NCI-H69 (cell line): ENCODE measurements around the gene COL26A1.
"Not testable (repeated sequence)": the region's sequence is repeated elsewhere in the genome, so short reads cannot be mapped to it uniquely, and the experiment has no call there.

Experiments used
- DNase-seq: peaks from one replicate; lab custom pipeline; 2025; lab: John Stamatoyannopoulos, UW

Gene COL26A1

DNA sequence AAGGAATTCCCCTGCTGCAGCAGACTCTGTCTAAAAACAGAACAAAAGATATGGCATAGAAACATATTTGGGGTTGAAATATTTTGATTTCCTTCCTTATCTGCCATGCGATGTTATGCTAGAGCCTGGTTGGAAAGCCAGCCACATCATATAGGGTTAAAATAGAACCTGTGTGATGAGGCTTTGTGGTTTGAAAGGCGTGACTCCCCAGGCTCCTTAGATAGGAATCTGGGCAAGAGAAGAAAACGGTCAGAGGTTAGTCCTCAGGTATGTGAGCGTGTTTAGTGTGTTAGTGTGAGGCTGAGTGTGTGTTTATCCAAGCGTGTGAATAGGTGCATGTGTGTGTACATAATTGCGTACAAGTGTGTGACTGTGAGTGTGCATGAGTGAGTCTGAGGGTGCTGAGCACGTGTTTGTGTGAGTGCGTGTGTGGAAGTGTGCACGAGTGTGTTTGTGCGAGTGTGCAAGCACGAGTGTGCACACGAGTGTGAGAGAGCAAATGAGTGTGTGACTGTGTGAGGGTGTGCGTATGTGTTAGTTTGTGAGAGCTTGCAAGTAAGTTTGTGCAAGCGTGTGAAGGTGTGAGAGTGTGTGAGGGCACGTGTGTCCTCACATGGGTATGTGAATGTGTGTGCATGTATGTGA lies 79.9 kb downstream of the COL26A1 start:
- no peak for DNase-seq

DNA sequence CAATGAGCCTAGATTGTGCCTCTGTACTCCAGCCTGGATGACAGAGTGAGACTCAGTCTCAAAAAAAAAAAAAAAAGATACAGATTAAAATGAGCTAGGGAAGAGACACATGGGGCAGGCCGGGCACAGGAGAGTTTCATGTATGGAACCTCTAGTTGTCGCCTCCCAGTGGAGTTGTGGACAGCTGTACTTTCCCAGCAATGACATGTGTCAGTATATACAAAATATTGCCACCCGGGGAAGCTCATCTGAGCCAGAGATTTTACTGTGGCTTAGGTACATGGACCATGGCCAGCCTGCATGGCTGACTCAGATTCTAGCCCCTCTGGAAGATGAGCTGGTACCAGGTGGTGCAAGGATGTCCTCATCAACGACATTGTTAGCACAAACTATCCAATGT lies 87.4 kb downstream of the COL26A1 start:
- DNase-seq, result no peak

- DNase-seq, result no peak
These were observed 90.9 kb downstream of the COL26A1 start for GRCh38 chr7:101453617-101454016.

DNA sequence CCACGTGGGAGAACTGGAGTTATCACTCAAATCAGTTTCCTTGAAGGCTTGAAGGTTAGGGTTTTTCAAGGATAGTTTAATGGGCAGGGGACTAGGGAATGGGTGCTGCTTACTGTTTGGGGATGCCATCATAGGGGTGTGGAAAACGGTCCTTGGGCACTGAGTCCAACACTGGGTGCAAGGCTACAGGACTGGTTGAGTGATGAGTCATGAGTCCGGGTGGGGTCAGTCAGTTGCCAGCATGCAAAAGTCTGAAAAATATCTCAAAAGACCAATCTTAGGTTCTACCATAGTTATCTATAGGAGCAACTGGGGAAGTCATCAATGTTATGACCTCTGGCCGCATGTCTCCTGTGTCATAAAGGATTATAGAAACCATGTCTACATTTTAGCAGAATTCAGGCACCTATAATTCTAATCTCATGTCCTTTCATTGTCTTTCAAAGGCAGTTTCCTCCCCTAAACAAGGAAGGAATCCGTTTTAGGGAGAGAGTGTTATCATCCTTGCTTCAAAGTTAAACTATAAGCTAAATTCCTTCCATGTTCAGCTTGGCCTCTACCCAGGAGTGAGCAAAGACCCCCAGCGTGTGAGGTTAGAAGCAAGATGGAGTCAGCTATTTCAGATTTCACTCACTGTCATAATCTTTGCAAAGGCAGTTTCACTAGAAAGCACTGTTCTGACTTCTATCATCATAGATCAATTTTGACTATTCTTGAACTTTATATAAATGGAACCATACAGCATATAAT lies 94.5 kb downstream of the COL26A1 start:
- DNase-seq, result no peak

GRCh38 chr7:101465131-101465530 lies 102.5 kb downstream of the COL26A1 start:
- DNase-seq, result no peak

- no peak for DNase-seq
These were observed 103.0 kb downstream of the COL26A1 start for GRCh38 chr7:101465576-101466196.

DNA sequence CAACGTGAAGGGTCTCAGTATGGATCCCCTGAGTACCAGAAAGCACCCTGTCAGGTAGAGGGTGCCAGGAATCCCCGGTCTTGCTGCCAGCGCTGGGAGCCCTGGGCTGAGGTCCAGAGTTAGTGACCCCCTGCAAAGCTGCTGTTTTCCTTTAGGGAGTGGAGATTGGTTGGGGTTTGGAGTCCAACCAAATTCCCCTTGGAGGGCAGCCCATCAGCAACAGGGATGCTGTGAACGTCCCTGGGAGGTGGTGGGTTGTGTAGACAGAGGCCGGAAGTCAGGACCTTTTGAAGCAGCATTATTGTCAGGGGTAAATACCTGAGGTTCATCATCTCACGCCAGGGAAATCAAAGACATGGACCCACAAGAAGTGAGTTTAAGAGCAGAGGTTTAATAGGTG lies 104.2 kb downstream of the COL26A1 start:
- no peak for DNase-seq

DNA sequence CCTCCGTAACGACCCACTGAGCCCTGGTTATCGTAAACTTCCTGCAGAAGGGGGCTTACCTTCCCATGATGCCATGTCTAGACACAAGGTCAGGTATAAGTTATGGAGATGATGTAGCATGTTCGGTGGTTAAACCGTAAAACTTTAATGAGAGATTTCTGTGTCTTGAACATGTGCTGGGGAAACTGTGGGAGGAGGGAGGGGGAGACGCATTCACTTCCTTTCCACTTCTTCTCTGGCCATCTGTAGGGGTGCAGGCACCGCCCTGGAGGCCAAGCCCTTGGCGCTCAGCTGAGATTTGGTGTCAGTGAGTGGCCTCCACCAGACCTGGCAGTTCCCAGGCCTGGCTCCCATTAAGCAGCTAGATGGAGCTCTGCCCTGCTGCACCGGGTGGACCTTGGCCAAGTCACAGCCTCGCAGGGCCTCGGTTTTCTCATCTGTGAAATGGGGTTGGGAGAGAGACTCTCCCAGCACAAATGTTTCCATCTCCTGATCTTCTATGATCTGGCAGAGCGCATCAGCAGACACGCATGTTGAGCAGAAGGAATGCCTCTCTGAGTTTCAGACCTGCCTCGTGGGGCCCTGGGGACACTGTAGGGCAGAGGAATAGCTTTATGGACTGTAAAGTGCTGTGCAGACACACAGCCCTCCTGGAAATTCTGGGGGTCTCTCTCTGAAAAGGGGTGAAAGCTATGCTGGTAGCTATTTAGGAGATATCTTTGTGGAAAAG lies 106.0 kb downstream of the COL26A1 start:
- DNase-seq, result no peak

DNA sequence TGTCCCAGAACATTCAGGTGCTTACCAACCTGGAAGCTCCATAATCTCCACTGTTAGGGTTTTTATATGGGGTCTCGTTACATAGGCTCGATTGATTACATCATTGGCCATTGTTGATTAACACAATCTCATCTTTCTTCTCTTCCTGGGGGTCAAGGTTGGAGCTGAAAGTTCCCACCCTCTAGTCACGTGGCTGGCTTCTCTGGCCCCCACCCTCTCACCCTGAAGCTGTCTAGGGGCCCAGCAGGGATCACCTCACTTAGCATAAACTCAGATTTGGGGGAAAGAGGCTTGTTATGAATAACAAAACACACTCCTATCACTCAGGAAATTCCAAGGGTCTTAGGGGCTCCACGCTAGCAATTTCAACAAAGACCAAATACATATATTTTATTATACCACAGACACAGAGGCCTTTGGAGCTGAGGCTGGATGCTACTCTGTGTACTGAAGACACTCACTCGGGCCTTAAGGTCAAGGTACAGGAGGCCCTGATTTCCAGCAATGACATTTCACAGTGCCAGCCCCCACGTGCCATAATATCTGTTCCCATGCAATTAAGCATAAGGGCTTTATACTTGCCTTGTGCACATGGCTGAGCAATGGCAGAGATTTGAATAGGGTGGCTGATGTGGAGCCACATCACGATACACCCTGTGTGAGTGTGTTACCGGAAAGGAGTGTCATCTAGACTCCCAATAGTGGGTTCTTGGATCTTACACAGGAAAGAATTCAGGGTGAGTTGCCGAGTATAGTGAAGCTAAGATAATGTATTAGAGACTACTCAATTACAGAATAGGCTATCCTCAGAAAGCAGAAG lies 108.2 kb downstream of the COL26A1 start:
- DNase-seq, result no peak

GRCh38 chr7:101474178-101474577 lies 111.5 kb downstream of the COL26A1 start:
- DNase-seq, result no peak

GRCh38 chr7:101475691-101476090 lies 113.0 kb downstream of the COL26A1 start:
- DNase-seq, result not testable (repeated sequence)

DNA sequence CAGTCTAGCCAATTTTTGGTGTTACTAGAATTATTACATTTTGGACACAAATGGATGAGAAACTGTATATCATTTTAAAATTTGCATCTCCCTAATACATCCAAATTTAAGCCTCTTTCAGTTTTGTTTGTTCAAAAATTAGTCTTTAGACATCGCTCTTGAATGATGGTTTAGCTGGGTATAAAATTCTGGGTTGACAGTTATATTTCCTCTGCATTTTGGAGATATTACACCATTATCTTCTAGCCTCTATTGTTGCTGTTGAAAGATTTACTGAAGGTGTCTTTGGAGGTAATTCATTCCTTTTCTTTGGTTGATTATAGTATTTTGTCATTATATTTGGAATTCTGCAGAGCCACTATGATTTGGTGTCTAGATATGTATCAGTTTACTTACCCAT lies 116.5 kb downstream of the COL26A1 start:
- no peak for DNase-seq

GRCh38 chr7:101486056-101486432 lies 123.4 kb downstream of the COL26A1 start:
- DNase-seq, result not testable (repeated sequence)

DNA sequence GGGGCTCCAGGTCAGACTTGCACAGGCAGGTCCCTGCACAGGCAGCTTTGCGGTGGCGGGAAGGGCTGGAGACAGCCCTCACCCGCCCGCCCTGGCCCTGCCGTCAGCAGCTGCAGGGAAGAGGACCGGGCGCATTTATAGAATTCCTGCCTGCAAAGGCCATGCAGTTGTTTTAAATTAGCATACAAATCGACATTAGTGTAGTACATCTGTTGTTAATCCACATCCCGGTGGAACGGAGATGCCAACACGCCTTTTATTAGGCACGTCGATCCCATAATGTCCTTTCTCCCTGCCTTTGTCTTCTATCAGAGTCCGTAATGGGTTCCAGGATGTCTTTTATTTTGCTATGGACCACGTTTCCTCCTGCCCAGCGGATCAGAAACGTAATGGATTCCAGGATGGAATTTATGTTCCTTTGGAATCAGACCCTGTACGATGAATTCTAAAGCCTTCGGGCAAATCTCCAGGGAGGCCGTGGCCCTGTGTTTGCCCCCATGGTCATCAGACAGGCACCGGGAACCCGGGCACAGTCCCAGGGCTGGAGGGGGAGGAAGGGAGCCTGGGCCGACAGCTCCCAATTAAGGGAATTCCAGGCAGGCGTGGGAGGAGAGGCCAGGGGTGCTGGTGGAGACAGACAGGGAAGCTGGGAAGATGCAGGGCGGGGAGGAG lies 123.9 kb downstream of the COL26A1 start:
- DNase-seq, result no peak

DNA sequence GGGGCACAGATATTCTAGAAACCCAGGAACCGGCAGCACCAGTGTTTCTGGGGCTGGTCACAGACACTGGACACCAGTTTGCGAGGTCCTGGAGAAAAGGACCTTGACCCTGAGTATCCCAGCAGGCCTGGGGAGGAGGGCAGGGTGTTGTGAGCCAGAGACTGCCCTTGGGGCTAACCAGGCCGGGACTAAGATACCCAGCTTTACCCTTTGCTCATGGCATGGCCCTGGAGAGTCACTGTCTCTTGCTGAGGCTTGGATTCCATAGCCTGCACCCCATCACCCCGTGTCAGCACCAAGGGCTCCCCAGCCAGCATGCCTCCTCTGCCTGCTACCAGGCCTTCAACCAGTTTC lies 124.4 kb downstream of the COL26A1 start:
- no peak for DNase-seq

DNA sequence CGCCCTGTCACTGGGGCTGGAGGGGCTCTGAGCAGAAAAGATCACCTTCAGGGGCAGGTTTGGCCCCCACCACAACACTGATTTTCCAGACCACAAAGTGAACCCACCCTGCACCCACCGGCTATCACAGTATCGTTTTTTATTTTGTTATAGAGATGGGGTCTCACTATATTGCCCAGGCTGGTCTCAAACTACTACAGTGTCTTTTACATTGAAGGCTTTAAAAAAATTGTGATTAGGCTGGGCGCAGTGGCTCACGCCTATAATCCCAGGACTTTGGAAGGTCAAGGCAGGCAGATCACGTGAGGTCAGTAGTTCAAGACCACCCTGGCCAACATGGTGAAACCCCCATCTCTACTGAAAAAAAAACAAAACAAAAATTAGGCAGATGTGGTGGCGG lies 125.1 kb downstream of the COL26A1 start:
- no peak for DNase-seq

- peak; percentile 34 for DNase-seq
These were observed 126.3 kb downstream of the COL26A1 start for GRCh38 chr7:101488826-101489572.

DNA sequence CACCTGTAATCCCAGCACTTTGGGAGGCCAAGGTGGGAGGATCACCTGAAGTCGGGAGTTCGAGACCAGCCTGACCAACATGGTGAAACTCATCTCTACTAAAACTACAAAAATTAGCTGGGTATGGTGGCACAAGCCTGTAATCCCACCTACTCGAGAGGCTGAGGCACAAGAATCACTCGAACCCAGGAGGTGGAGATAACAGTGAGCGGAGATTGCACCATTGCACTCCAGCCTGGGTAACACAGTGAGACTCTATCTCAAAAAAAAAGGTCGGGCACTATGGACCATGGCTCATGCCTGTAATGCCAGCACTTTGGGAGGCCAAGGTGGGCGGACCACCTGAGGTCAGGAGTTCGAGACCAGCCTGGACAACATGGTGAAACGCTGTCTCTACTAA lies 127.8 kb downstream of the COL26A1 start:
- DNase-seq, result not testable (repeated sequence)

DNA sequence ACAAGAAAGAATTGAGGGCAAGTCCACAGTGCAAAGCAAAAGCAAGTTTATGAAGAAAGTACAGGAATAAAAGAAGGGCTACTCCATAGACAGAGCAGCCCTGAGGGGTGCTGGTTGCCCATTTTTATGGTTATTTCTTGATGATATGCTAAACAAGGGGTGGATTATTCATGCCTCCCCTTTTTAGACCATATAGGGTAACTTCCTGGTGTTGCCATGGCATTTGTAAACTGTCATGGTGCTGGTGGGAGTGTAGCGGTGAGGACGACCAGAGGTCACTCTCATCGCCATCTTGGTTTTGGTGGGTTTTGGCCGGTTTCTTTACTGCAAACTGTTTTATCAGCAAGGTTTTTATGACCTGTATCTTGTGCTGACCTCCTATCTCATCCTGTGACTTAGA lies 128.8 kb downstream of the COL26A1 start:
- not testable (repeated sequence) for DNase-seq

DNA sequence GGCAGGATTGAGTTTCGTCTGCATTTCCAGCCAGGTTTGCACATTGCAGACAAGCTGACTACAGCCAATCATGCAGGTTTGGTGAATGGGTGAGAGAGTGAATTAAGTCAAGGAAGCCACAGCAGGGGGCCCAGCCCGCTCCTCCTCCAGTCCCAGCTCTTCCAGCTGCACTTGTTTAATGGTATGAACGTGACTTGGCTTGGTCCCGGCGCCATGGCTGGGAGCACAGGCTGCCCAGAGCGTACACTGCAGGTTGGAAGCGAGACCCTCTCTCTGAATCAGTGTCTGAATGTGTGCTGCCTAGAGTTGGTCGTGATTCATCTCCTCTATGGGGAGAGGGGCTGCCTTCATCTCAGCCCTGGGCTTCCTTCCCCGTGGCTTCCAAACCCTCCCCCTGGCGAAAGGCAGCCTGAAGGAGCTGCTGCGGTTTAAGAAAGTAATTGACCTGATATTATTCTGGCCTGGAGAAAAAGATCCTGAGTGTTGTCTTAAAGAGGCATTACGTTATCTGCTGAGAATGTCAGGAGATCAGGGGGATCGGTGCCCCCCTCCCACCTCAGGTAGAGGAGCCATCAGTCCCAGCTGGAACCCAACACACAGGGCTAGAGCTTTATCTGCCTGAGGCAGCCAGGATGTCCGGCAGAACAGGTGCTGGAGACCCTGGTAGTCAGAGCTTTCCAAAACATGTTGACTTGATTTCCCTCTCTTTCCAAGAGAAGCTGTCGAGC lies 132.1 kb downstream of the COL26A1 start:
- DNase-seq, result peak; percentile 13
